H1 (cell line): Measurements from ENCODE around the gene TSC22D1. TPM values are rescaled to one million over a fixed set of nuclear protein-coding genes. Genes with fewer than 3 reads are reported as not detected.

Source experiments
- CTCF ChIA-PET: fragments of 300-600 bp; sonication (Branson Sonifier 250); formaldehyde crosslinking; loops from one replicate; lab custom pipeline; 2021; ENCODE audit not compliant: partially characterized antibody; lab: Charles Lee
- POLR2A ChIA-PET: fragments of 300-600 bp; sonication (Branson Sonifier 250); formaldehyde crosslinking; loops from one replicate; lab custom pipeline; 2021; ENCODE audit warnings: inconsistent platforms; ENCODE audit not compliant: partially characterized antibody; lab: Charles Lee
- DNase-seq, 2 experiments: peaks; one replicate each; pipeline versions ENCODE4 v3.0.0 to v3.0.0-alpha.2; 2010 to 2022; ENCODE audit warnings: low spot score in 2 of 2, low read depth in 1 of 2, mixed read lengths in 1 of 2
- FAIRE-seq: peaks from 2 replicates; lab custom pipeline; 2011; peaks lifted over from hg19 to GRCh38; lab: Jason Lieb, UNC
- H2AFZ ChIP-seq: 2 replicates; pipeline ENCODE4 v1.8.1; 2012; ENCODE audit warnings: low read length, inconsistent platforms
- H2AK5ac ChIP-seq: 2 replicates; pipeline ENCODE4 v1.6.1; 2013; ENCODE audit warnings: low read depth, low read length
- H2BK120ac ChIP-seq: replicated peaks from 2 replicates; pipeline ENCODE3; 2013; ENCODE audit warnings: low read depth, low read length, inconsistent platforms
- H2BK12ac ChIP-seq: 2 replicates; pipeline ENCODE4 v1.6.1; 2013; ENCODE audit warnings: low read depth, low read length
- H2BK15ac ChIP-seq: 2 replicates; pipeline ENCODE4 v1.6.1; 2013; ENCODE audit warnings: low read length
- H2BK20ac ChIP-seq: 2 replicates; pipeline ENCODE4 v1.6.1; 2013; ENCODE audit warnings: low read length
- H2BK5ac ChIP-seq: 2 replicates; pipeline ENCODE4 v1.6.1; 2013; ENCODE audit warnings: low read depth, low read length
- H3K14ac ChIP-seq: 2 replicates; pipeline ENCODE4 v1.6.1; 2013; ENCODE audit warnings: inconsistent platforms; ENCODE audit not compliant: insufficient read length
- H3K18ac ChIP-seq: 2 replicates; pipeline ENCODE4 v1.6.1; 2013; ENCODE audit warnings: low read length; ENCODE audit errors: extremely low read depth
- H3K23ac ChIP-seq: 2 replicates; pipeline ENCODE4 v1.6.1; 2013; ENCODE audit warnings: inconsistent platforms; ENCODE audit not compliant: insufficient read length
- H3K23me2 ChIP-seq: 2 replicates; pipeline ENCODE4 v1.6.1; 2013; ENCODE audit warnings: low read depth, low read length
- H3K27ac ChIP-seq: 2 replicates; pipeline ENCODE4 v1.6.1; 2011; ENCODE audit warnings: low read depth, low read length, inconsistent platforms
- H3K27me3 ChIP-seq, 4 experiments: replicated peaks in 1 of 4; 1 replicate in 1 of 4; 2 replicates in 3 of 4; pipeline versions ENCODE4 v1.6.1 to v1.8.1; 2011 to 2013; ENCODE audit warnings: low read length in 3 of 4, mild to moderate bottlenecking in 3 of 4, inconsistent platforms in 2 of 4, mixed read lengths in 2 of 4, moderate library complexity in 1 of 4; ENCODE audit not compliant: control insufficient read depth in 3 of 4, insufficient read depth in 3 of 4; ENCODE audit errors: extremely low read depth in 1 of 4
- H3K36me3 ChIP-seq, 4 experiments: 2 replicates each; pipeline versions ENCODE4 v1.6.1 to v1.8.1; 2011 to 2013; ENCODE audit warnings: mild to moderate bottlenecking in 4 of 4, low read length in 3 of 4, moderate library complexity in 2 of 4, control low read depth in 1 of 4, inconsistent platforms in 1 of 4; ENCODE audit not compliant: insufficient read depth in 4 of 4, control insufficient read depth in 2 of 4
- H3K4ac ChIP-seq: replicated peaks from 2 replicates; pipeline ENCODE3; 2013; ENCODE audit warnings: low read length, low read depth, mixed read lengths, inconsistent platforms; ENCODE audit not compliant: insufficient read length
- H3K4me1 ChIP-seq, 4 experiments: replicated peaks in 1 of 4; 1 replicate in 1 of 4; 2 replicates in 3 of 4; pipeline versions ENCODE4 v1.6.1 to v1.8.1; 2011 to 2013; ENCODE audit warnings: low read length in 3 of 4, inconsistent platforms in 2 of 4, mixed read lengths in 1 of 4; ENCODE audit not compliant: insufficient read depth in 4 of 4, control insufficient read depth in 3 of 4
- H3K4me2 ChIP-seq, 2 experiments: 2 replicates each; pipeline versions ENCODE4 v1.6.1 to v1.8.1; 2011 to 2013; ENCODE audit warnings: low read depth in 2 of 2, low read length in 2 of 2, control low read depth in 1 of 2, inconsistent platforms in 1 of 2, mild to moderate bottlenecking in 1 of 2; ENCODE audit not compliant: insufficient read depth in 1 of 2
- H3K4me3 ChIP-seq, 4 experiments: fragments of 200-600, 300-600 bp in 1 of 4; sonication (generic), shearing (Covaris generic), sonication (Bioruptor Twin) in 1 of 4; 2 replicates each; pipeline versions ENCODE4 v1.5.1 to v1.8.1; 2011 to 2016; ENCODE audit warnings: low read length in 4 of 4, low read depth in 3 of 4, control low read depth in 2 of 4, inconsistent platforms in 2 of 4, mild to moderate bottlenecking in 2 of 4, mixed read lengths in 1 of 4, moderate library complexity in 1 of 4; ENCODE audit not compliant: insufficient read depth in 2 of 4; ENCODE audit errors: extremely low read depth in 1 of 4
- H3K56ac ChIP-seq: replicated peaks from 2 replicates; pipeline ENCODE3; 2013; ENCODE audit warnings: low read depth, mild to moderate bottlenecking, mixed read lengths, low read length, inconsistent platforms; ENCODE audit not compliant: insufficient read length
- H3K79me1 ChIP-seq: 2 replicates; pipeline ENCODE4 v1.6.1; 2013; ENCODE audit warnings: low read depth, low read length, control low read depth
- H3K79me2 ChIP-seq, 2 experiments: 2 replicates each; pipeline versions ENCODE4 v1.6.1 to v1.8.1; 2012 to 2013; ENCODE audit warnings: low read length in 2 of 2, mild to moderate bottlenecking in 2 of 2, inconsistent platforms in 1 of 2; ENCODE audit not compliant: insufficient read depth in 2 of 2, control insufficient read depth in 1 of 2
- H3K9ac ChIP-seq, 4 experiments: replicated peaks in 1 of 4; 1 replicate in 1 of 4; 2 replicates in 3 of 4; pipeline versions ENCODE4 v1.6.1 to v1.8.1; 2011 to 2013; ENCODE audit warnings: low read depth in 3 of 4, low read length in 3 of 4, control low read depth in 2 of 4, mild to moderate bottlenecking in 2 of 4, moderate library complexity in 2 of 4, inconsistent platforms in 1 of 4; ENCODE audit errors: extremely low read depth in 1 of 4
- H3K9me3 ChIP-seq, 2 experiments: 2 replicates each; pipeline versions ENCODE4 v1.6.1 to v1.8.1; 2012 to 2013; ENCODE audit warnings: mild to moderate bottlenecking in 2 of 2, moderate library complexity in 2 of 2, control low read depth in 1 of 2, inconsistent platforms in 1 of 2, low read depth in 1 of 2, low read length in 1 of 2, mixed read lengths in 1 of 2; ENCODE audit not compliant: insufficient read depth in 2 of 2
- H4K20me1 ChIP-seq, 2 experiments: replicated peaks in 1 of 2; 2 replicates each; pipeline versions ENCODE3 to v1.8.1; 2011 to 2013; ENCODE audit warnings: inconsistent platforms in 2 of 2, low read length in 2 of 2, mild to moderate bottlenecking in 1 of 2; ENCODE audit not compliant: insufficient read depth in 2 of 2, control insufficient read depth in 1 of 2
- H4K5ac ChIP-seq: 2 replicates; pipeline ENCODE4 v1.6.1; 2013; ENCODE audit warnings: low read length, low read depth, mixed read lengths, inconsistent platforms; ENCODE audit not compliant: insufficient read length
- H4K8ac ChIP-seq: 2 replicates; pipeline ENCODE4 v1.8.0; 2013; ENCODE audit warnings: mild to moderate bottlenecking, moderate library complexity, low read length, inconsistent platforms; ENCODE audit not compliant: insufficient read depth; ENCODE audit errors: extremely low read depth
- H4K91ac ChIP-seq: replicated peaks from 2 replicates; pipeline ENCODE3; 2013; ENCODE audit warnings: low read length, mixed read lengths, inconsistent platforms; ENCODE audit not compliant: insufficient read length
- E2F6 ChIP-seq: IDR thresholded peaks from 2 replicates; pipeline ENCODE4 v1.6.1; 2012; ENCODE audit warnings: inconsistent platforms
- RXRA ChIP-seq: IDR thresholded peaks from 2 replicates; pipeline ENCODE4 v1.6.1; 2011; ENCODE audit warnings: low read depth, mild to moderate bottlenecking, low read length, moderate library complexity; ENCODE audit not compliant: insufficient read depth
- TEAD4 ChIP-seq: IDR thresholded peaks from 2 replicates; pipeline ENCODE4 v1.6.1; 2012; ENCODE audit warnings: low read depth, low read length, inconsistent platforms, mixed read lengths
- WGBS, 2 experiments: shearing (Covaris generic) in 1 of 2; methylation state at CpG; one replicate each; pipeline versions ENCODE4 v1.1.6 to v1.1.7; 2013 to 2015; ENCODE audit warnings: low lambda C conversion rate in 2 of 2, mixed read lengths in 2 of 2, inconsistent platforms in 1 of 2, low coverage in 1 of 2, missing lambda C conversion rate in 1 of 2; ENCODE audit not compliant: insufficient replicate concordance in 2 of 2, insufficient coverage in 1 of 2, insufficient read length in 1 of 2; ENCODE audit errors: extremely low coverage in 1 of 2, missing lambda C conversion rate in 1 of 2; 5-methylcytosine and 5-hydroxymethylcytosine counted together
- polyA plus RNA-seq, 7 experiments: library from polyadenylated mRNA; depleted of rRNA in 3 of 7; stranded (reverse) in 5 of 7; unstranded in 2 of 7; fragments of >200 nt in 5 of 7; fragments of 200-250 nt in 2 of 7; gene quantifications; 1 replicate in 5 of 7; 2 replicates in 1 of 7; 4 replicates in 1 of 7; pipeline versions ENCODE4 v1.2.1 to v1.2.3, GENCODE V29; 2011 to 2013; ENCODE audit warnings: missing spikeins in 2 of 7, mixed read lengths in 2 of 7
- total RNA-seq: library from RNA; stranded (reverse); fragmentation: NEBNext Ultra II Directional; extraction: Animal tissue kit (Norgen Biotek cat#: 25700); gene quantifications from 2 replicates; pipeline ENCODE4 v1.2.1, GENCODE V29; 2021

The TSC22D1 gene
- total and polyA plus RNA-seq, 2 of the 8 experiments (the other 6 are each of a cell fraction or from before 2014, with no cell fraction given) = 52.6 to 80.9 TPM

- H2AFZ ChIP-seq = peak overlapping the region; percentile 60
- no peak overlapping the region for H3K9ac ChIP-seq
- H2BK12ac ChIP-seq = peak overlapping the region; percentile 22; the same call in 1 of the 2 replicates
- H3K36me3 ChIP-seq = no peaks in the 10 kb centered on the region
- H3K23me2 ChIP-seq = no peaks in the 10 kb centered on the region
- no peak overlapping the region for H4K8ac ChIP-seq
- no peak overlapping the region for H2BK15ac ChIP-seq
- H3K4me1 ChIP-seq = peaks cover 8 to 17% (median 12%) of the 10 kb centered on the region in 4 experiments
- H3K79me1 ChIP-seq = no peaks in the 10 kb centered on the region
- H4K20me1 ChIP-seq = no peaks in the 10 kb centered on the region
- H4K5ac ChIP-seq = no peak overlapping the region
- no peak overlapping the region for H3K27ac ChIP-seq
- H4K91ac ChIP-seq = no peak overlapping the region
- H3K27me3 ChIP-seq = no peaks in the 10 kb centered on the region
- no peak overlapping the region for H3K4ac ChIP-seq
- POLR2A ChIA-PET = interaction anchor here (0.8 to 5.9 kb wide), 5 partner anchors 9 to 24 kb away, joined by 3 to 74 read pairs (median 3); no protein-coding TSS in a partner anchor
- no peak overlapping the region for H3K4me3 ChIP-seq
- no peak overlapping the region for H3K56ac ChIP-seq
- no peak overlapping the region for H3K23ac ChIP-seq
- DNase-seq (no peak), FAIRE-seq (no peak)
- H3K14ac ChIP-seq = no peak overlapping the region
- CTCF ChIA-PET = interaction anchor here (1.1 to 1.5 kb wide), 4 partner anchors 11 to 228 kb away, joined by 4 to 6 read pairs (median 4); no protein-coding TSS in a partner anchor
- H3K79me2 ChIP-seq = no peaks in the 10 kb centered on the region
- H2AK5ac ChIP-seq = no peak overlapping the region
- WGBS, 2 experiments = 72% methylated on average over 8 of the region's 8 CpGs; no CpG with 5 or more reads in 1 of the 2 experiments
- 0 out of 2 replicates have a peak overlapping the region, but pooled peaks have one; percentile 53 for H2BK20ac ChIP-seq
- no peaks in the 10 kb centered on the region; a peak in 1 of 4 replicates for H3K9me3 ChIP-seq
- peak overlapping the region; percentile 49; the same call in 1 of the 2 replicates for H3K18ac ChIP-seq
- H2BK5ac ChIP-seq = peak overlapping the region; percentile 39; the same call in 1 of the 2 replicates
- TF ChIP-seq RXRA (no peak), E2F6 (no peak), TEAD4 (0 out of 2 replicates have a peak, but pooled peaks have one; percentile 14)
- H3K4me2 ChIP-seq = no peak overlapping the region
- no peak overlapping the region for H2BK120ac ChIP-seq
Measured at GRCh38 chr13:44417446-44417845, 158.7 kb downstream of the TSC22D1 start.
